Neuron (in vitro differentiated cells): Measurements from ENCODE around the gene STX18.

Experiments used
- H2AFZ ChIP-seq: one replicate; pipeline ENCODE4 v1.6.1; 2013; ENCODE audit warnings: low read depth, mild to moderate bottlenecking, inconsistent platforms, low read length, moderate library complexity
- H3K27me3 ChIP-seq: one replicate; pipeline ENCODE4 v1.6.1; 2013; ENCODE audit warnings: low read length; ENCODE audit not compliant: insufficient read depth
- H3K36me3 ChIP-seq: one replicate; pipeline ENCODE4 v1.6.1; 2013; ENCODE audit warnings: low read length; ENCODE audit not compliant: insufficient read depth
- H3K4me1 ChIP-seq: one replicate; pipeline ENCODE4 v1.6.1; 2013; ENCODE audit warnings: low read length; ENCODE audit not compliant: insufficient read depth
- H3K4me3 ChIP-seq: 2 replicates; pipeline ENCODE4 v1.5.1; 2013; ENCODE audit warnings: mild to moderate bottlenecking, low read length, moderate library complexity
- H3K9me3 ChIP-seq: one replicate; pipeline ENCODE4 v1.6.1; 2013; ENCODE audit warnings: low read length

STX18 gene

DNA sequence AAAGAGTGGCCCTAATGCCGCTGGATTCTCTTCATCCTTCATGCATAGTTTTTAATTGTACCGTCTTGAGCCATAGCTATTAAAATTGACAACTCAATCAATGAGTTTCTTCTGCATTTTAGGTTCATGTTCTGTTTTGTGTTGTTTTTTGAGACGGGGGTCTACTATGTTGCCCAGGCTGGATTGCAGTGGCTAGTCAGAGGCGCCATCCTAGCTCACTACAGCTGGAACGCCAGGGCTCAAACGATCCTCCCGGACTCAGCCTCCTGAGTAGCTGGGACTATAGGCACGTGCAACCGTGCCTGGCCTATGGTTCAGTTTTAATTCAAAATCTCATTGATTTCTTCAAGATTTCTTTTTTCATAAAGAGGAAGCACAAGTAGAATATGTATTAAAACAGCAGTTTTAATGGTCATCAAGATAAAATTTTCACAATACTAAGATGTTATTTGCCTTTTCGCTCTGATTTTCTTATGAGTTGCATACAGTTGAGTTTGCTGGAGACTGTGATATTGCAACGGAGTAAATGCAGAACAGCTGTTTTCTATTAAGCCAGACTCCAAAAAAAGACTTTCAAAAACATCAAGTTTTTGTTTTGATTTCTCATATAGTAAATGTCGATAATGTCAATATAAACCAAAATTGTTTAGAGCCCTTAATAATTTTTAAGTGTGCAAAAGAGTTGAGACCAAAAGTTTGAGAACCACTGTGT lies 1.1 kb upstream of the STX18 start:
- Histone ChIP-seq H3K9me3 (no peaks in the 10 kb centered on the region), H3K4me1 (peaks cover 23% of the 10 kb centered on the region), H3K4me3 (peak overlapping the region; percentile 64), H3K27me3 (no peaks in the 10 kb centered on the region), H2AFZ (peak overlapping the region; percentile 91), H3K36me3 (peaks cover 12% of the 10 kb centered on the region)

DNA sequence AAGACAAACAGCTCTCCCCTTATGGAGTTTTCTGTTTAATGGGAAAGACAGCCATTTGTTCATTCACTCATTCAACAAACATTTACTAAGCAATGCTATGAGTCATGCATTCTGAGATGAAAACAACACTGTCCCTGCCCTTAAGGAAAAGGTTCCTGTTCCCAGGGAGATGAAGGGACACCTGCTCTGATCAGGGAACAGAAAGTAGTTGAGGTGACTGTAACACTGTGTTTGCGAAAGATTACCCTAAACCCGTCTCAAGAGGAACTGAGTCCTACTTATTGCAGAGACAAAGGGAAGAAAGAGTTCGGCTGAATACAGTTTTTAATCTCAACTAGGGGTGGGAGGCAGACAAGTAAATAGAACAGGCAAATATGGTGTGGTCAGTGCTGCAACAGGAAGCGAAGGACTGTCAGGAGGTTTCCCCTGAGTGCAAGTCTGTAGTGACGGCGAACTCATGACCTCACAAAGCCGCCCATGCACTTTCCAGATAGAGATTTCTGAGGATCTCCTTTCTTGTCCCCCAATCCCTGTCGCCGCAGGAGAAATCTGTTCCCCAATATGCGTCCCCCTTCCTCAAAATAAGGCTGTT lies 712 bp downstream of the STX18 start:
- Histone ChIP-seq H3K4me3 (peak overlapping the region; percentile 64), H3K4me1 (peaks cover 23% of the 10 kb centered on the region), H3K36me3 (peaks cover 4% of the 10 kb centered on the region), H3K9me3 (no peaks in the 10 kb centered on the region), H2AFZ (peak overlapping the region; percentile 91), H3K27me3 (no peaks in the 10 kb centered on the region)

GRCh38 chr4:4539481-4539880 lies 2.4 kb downstream of the STX18 start:
- H3K4me1 ChIP-seq = peaks cover 23% of the 10 kb centered on the region
- no peak overlapping the region for H2AFZ ChIP-seq
- H3K36me3 ChIP-seq = no peaks in the 10 kb centered on the region
- no peaks in the 10 kb centered on the region for H3K9me3 ChIP-seq
- H3K4me3 ChIP-seq = no peak overlapping the region
- no peaks in the 10 kb centered on the region for H3K27me3 ChIP-seq

DNA sequence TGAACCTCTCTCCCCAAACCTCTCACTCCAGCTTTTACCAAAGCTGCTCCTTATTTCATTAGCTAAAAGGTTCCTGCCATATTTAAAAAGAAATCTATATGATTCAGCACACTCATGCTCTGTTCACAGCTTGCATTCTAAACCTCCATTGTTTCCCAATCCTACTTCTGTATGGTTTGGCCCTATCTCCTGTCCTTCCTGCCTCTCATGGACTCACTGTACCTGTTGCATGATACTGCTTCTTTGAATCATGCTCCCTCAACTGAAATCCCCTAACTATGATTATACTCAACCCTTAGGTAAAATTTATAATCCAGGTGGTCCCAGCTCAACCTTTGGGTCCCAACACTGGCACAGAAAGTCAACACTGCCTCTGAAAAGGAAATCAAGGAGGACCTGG lies 6.3 kb downstream of the STX18 start:
- no peaks in the 10 kb centered on the region for H3K27me3 ChIP-seq
- H3K9me3 ChIP-seq = no peaks in the 10 kb centered on the region
- no peak overlapping the region for H3K4me3 ChIP-seq
- H3K36me3 ChIP-seq = no peaks in the 10 kb centered on the region
- no peak overlapping the region for H2AFZ ChIP-seq
- H3K4me1 ChIP-seq = peaks cover 12% of the 10 kb centered on the region

GRCh38 chr4:4534515-4535145 lies 7.2 kb downstream of the STX18 start:
- no peak overlapping the region for H3K4me3 ChIP-seq
- peaks cover 6% of the 10 kb centered on the region for H3K4me1 ChIP-seq
- no peak overlapping the region for H2AFZ ChIP-seq
- H3K27me3 ChIP-seq = no peaks in the 10 kb centered on the region
- H3K36me3 ChIP-seq = no peaks in the 10 kb centered on the region
- no peaks in the 10 kb centered on the region for H3K9me3 ChIP-seq

DNA sequence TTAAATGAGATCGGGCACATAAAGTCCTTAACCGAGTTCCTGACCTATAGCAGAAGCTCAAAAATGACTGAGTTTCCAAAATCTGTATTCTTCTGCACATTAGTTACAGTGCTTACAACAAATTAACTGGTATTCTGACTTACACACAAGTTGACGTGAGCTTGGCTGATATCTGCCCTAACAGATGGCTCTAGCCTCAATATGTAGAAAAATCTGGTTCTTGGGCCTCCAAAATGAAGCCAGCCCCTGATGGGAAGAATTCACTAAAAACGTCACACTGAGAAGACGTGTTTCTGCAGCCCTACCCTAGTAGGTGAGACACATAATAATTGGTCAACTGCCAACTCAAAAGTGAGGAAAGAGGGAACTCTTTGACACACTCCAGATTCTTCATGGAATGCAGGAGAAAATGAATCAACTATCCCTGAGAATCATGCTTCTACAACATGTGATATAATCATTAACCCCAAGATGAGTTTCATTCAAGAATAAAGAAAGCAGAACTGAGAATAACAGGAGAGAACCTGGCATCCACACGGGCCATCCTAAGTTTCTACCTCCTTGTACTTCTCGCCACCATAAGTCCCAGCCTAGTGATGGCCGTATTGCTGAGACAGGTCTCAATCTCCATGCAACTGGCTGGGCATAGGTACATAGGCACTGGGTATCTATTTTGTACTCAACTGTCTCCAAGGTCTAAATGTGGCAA lies 8.2 kb downstream of the STX18 start:
- H3K4me1 ChIP-seq = no peaks in the 10 kb centered on the region
- H3K9me3 ChIP-seq = no peaks in the 10 kb centered on the region

GRCh38 chr4:4532371-4533154 lies 9.3 kb downstream of the STX18 start:
- no peaks in the 10 kb centered on the region for H3K27me3 ChIP-seq
- no peak overlapping the region for H2AFZ ChIP-seq
- H3K9me3 ChIP-seq = no peaks in the 10 kb centered on the region
- H3K4me3 ChIP-seq = no peak overlapping the region
- peaks cover 4% of the 10 kb centered on the region for H3K36me3 ChIP-seq
- H3K4me1 ChIP-seq = no peaks in the 10 kb centered on the region

More for the DNA sequence above, 8.2 kb downstream of the STX18 start:
- Histone ChIP-seq H2AFZ (no peak overlapping the region), H3K4me3 (no peak overlapping the region), H3K36me3 (no peaks in the 10 kb centered on the region), H3K27me3 (no peaks in the 10 kb centered on the region)

DNA sequence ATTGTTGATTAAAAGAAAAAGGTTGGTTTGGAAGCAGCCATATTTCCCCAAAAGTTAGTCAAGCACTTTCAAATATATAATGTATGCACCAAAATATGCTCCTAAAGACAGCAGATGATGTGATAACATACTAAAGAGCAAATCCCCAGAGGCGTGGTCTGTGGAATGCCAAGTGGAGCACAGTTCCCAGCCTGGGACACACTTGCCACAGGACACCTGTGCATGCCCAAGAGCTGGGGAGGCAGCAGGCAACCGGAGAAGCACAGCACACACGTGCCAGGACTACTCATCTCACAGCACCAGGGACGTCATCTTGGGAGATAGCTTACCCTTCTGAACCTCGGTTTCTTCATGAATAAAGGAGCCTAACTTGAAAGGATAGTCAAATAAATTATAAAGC lies 12.5 kb downstream of the STX18 start:
- Histone ChIP-seq H3K4me1 (no peaks in the 10 kb centered on the region), H2AFZ (no peak overlapping the region), H3K9me3 (no peaks in the 10 kb centered on the region), H3K36me3 (peaks cover 4% of the 10 kb centered on the region), H3K4me3 (no peak overlapping the region), H3K27me3 (no peaks in the 10 kb centered on the region)

DNA sequence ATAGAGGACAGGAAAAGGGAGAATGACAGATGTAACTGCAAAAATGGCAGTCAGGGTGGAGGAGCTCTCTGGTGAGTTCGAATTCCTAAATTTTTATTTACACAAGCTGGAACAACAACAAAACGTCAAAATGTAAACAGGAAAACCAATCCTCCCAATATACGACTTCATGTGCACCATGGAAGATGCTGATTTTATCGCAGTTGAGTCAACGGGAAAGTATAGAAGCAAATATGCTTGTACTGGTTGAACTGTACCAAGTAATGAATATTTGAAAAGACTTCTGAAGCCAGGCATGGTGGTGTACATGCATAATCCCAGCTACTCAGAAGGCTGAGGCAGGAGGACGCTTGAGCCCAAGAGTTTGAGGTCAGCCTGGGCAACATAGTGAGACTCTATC lies 15.4 kb downstream of the STX18 start:
- H3K9me3 ChIP-seq = no peaks in the 10 kb centered on the region
- peaks cover 4% of the 10 kb centered on the region for H3K36me3 ChIP-seq
- H3K27me3 ChIP-seq = no peaks in the 10 kb centered on the region
- peaks cover 12% of the 10 kb centered on the region for H3K4me1 ChIP-seq
- H2AFZ ChIP-seq = no peak overlapping the region
- no peak overlapping the region for H3K4me3 ChIP-seq

GRCh38 chr4:4524364-4524763 lies 17.5 kb downstream of the STX18 start:
- H3K4me3 ChIP-seq = no peak overlapping the region
- peaks cover 4% of the 10 kb centered on the region for H3K36me3 ChIP-seq
- no peaks in the 10 kb centered on the region for H3K9me3 ChIP-seq
- no peaks in the 10 kb centered on the region for H3K27me3 ChIP-seq
- no peak overlapping the region for H2AFZ ChIP-seq
- peaks cover 30% of the 10 kb centered on the region for H3K4me1 ChIP-seq

GRCh38 chr4:4521731-4522130 lies 20.1 kb downstream of the STX18 start:
- no peaks in the 10 kb centered on the region for H3K36me3 ChIP-seq
- peaks cover 30% of the 10 kb centered on the region for H3K4me1 ChIP-seq
- H3K4me3 ChIP-seq = no peak overlapping the region
- H3K27me3 ChIP-seq = no peaks in the 10 kb centered on the region
- H2AFZ ChIP-seq = no peak overlapping the region
- H3K9me3 ChIP-seq = no peaks in the 10 kb centered on the region

GRCh38 chr4:4521136-4521535 lies 20.7 kb downstream of the STX18 start:
- Histone ChIP-seq H3K27me3 (no peaks in the 10 kb centered on the region), H3K4me1 (peaks cover 30% of the 10 kb centered on the region), H2AFZ (no peak overlapping the region), H3K4me3 (no peak overlapping the region), H3K36me3 (no peaks in the 10 kb centered on the region), H3K9me3 (no peaks in the 10 kb centered on the region)
